ENCODE results near the gene NEURL3. TPM values are rescaled to one million over a fixed set of nuclear protein-coding genes. Genes with fewer than 3 reads are reported as not detected.

NEURL3 gene
- total RNA-seq, 1 donor from 2014 or later, result not detected

DNA sequence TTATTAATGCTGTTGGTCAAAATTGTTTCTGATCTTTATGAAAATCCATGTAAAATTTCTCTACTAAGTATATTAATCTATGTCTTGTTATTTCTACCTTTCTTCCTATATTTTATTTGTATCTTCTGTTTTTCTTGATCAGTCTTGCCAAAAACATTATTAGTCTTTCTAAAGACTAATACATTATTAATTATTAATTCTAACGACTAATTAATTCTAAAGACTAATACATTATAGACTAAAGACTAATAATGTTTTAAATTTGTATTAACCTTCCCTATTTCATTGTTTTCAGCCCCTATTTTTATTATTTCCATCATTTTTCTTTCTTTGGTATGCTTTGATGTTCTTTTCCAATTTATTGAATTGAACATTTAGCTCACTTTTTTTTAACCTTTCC is 27.7 kb downstream of the NEURL3 start:
- DNase-seq, result no peak
- Histone ChIP-seq H3K27me3 (ENCODE audit: low read depth) (no peaks in the 10 kb centered on the region), H3K9me3 (replicated peaks) (no peaks in the 10 kb centered on the region), H3K4me3 (no peak overlapping the region), H3K4me1 (no peaks in the 10 kb centered on the region), H3K36me3 (no peaks in the 10 kb centered on the region), H3K27ac (replicated peaks) (no peak overlapping the region)
- TF ChIP-seq, protein P1, sequence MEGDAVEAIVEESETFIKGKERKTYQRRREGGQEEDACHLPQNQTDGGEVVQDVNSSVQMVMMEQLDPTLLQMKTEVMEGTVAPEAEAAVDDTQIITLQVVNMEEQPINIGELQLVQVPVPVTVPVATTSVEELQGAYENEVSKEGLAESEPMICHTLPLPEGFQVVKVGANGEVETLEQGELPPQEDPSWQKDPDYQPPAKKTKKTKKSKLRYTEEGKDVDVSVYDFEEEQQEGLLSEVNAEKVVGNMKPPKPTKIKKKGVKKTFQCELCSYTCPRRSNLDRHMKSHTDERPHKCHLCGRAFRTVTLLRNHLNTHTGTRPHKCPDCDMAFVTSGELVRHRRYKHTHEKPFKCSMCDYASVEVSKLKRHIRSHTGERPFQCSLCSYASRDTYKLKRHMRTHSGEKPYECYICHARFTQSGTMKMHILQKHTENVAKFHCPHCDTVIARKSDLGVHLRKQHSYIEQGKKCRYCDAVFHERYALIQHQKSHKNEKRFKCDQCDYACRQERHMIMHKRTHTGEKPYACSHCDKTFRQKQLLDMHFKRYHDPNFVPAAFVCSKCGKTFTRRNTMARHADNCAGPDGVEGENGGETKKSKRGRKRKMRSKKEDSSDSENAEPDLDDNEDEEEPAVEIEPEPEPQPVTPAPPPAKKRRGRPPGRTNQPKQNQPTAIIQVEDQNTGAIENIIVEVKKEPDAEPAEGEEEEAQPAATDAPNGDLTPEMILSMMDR (IDR thresholded peaks at IDR 0.05; ENCODE audit: borderline replicate concordance), result no peak
- intact Hi-C loops (cut with micrococcal nuclease), result no loop called here

DNA sequence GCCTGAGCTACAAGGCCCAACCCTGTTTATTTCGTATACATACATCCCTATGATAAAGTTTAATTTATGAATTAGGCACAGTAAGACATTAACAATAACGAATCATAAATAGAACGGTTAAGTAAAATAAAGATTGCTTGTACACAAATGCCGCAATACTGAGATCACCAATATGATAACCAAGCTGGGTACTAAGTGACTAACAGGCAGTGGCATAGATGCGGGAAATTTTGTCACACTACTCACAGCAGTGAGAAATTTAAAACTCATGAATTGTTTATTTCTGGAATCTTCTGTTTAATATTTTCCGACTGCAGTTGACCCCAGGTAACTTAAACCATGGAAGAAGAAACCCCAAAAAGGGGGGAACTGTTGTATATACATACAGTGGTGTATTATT is 33.4 kb downstream of the NEURL3 start:
- intact Hi-C loops (cut with micrococcal nuclease), result no loop called here
- DNase-seq, result no peak

DNA sequence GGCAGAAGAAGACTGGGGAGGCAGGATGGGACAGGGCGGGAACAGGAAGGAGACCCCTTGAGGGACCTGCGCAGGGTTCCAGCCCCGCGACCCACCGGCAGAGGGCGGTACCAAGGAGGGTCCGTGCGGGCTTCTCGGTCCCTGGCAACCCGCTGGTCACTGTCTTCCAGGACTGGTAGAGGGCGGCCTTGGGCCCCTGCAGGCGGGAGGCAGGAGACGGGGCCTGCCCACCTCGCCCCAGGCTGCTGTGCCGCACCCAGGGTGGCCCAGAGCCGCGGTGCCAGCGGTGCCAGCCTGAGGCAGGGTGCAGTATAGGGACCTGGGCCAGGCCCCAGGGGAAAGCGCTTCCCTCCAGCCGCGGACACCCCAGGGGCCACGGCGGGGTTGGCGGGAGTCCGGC is 34.5 kb downstream of the NEURL3 start:
- Histone ChIP-seq H3K4me1 (peaks cover 7% of the 10 kb centered on the region), H3K9me3 (replicated peaks) (no peaks in the 10 kb centered on the region), H3K27ac (replicated peaks) (peak overlapping the region; percentile 9), H3K36me3 (no peaks in the 10 kb centered on the region), H3K27me3 (ENCODE audit: low read depth) (peaks cover 8% of the 10 kb centered on the region), H3K4me3 (peak overlapping the region; percentile 53)
- intact Hi-C loops (cut with micrococcal nuclease), result no loop called here
- TF ChIP-seq, protein P1 (IDR thresholded peaks at IDR 0.05; ENCODE audit: borderline replicate concordance), result peak; percentile 71
- peak; percentile 41 for DNase-seq

More for the DNA sequence above, 33.4 kb downstream of the NEURL3 start:
- Histone ChIP-seq H3K4me1 (peaks cover 7% of the 10 kb centered on the region), H3K27me3 (ENCODE audit: low read depth) (peaks cover 8% of the 10 kb centered on the region), H3K36me3 (no peaks in the 10 kb centered on the region), H3K4me3 (no peak overlapping the region), H3K27ac (replicated peaks) (no peak overlapping the region), H3K9me3 (replicated peaks) (no peaks in the 10 kb centered on the region)
- TF ChIP-seq, protein P1 (IDR thresholded peaks at IDR 0.05; ENCODE audit: borderline replicate concordance), result no peak

DNA sequence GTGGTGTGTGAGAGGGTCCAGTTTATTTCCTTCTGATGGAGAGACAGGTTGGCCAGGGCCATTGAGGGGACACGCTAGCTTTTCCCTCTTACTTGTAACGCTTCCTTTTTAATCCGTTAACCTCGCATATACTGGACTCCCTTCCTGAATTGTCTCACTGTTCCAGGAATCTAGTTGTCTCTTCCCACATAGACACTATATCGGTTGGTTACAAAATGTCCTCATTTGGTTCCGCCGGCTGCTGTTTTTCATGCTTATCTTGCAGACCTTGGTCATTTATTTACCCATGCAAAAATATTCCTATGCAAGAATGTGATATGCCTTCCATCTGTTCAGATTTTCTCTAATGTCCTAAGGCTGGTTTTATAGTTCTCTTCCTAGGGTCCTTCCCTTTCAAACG is 35.0 kb downstream of the NEURL3 start:
- DNase-seq, result no peak
- TF ChIP-seq, protein P1 (IDR thresholded peaks at IDR 0.05; ENCODE audit: borderline replicate concordance), result no peak
- Histone ChIP-seq H3K36me3 (no peaks in the 10 kb centered on the region), H3K27me3 (ENCODE audit: low read depth) (peaks cover 8% of the 10 kb centered on the region), H3K9me3 (replicated peaks) (no peaks in the 10 kb centered on the region), H3K27ac (replicated peaks) (no peak overlapping the region), H3K4me3 (peak overlapping the region; percentile 53), H3K4me1 (peaks cover 7% of the 10 kb centered on the region)
- intact Hi-C loops (cut with micrococcal nuclease), result no loop called here

DNA sequence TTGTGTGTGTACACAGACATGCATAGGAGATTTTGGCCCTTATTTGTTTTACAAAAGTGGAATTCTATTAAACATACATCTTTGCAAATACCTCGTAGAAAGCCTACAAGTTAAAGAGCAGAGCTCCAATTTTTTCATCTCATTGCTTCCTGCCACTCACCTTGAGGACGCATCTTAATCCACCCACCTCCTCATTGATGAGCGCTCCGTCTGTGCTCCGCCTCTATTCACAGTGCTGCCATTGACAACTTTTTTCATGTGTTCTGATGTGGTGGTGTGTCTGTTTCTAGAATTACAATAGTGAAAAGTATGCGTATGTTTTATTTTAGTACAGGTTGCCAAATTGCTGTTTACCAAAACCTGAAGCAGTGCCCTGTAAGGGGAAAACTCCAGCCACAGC is 36.3 kb downstream of the NEURL3 start:
- H3K27me3 ChIP-seq (ENCODE audit: low read depth), result peaks cover 8% of the 10 kb centered on the region
- H3K27ac ChIP-seq (replicated peaks), result no peak overlapping the region
- TF ChIP-seq, protein P1 (IDR thresholded peaks at IDR 0.05; ENCODE audit: borderline replicate concordance), result no peak
- intact Hi-C loops (cut with micrococcal nuclease), result no loop called here
- H3K9me3 ChIP-seq (replicated peaks), result no peaks in the 10 kb centered on the region
- peaks cover 7% of the 10 kb centered on the region for H3K4me1 ChIP-seq
- H3K36me3 ChIP-seq, result no peaks in the 10 kb centered on the region
- DNase-seq, result no peak
- H3K4me3 ChIP-seq, result no peak overlapping the region

DNA sequence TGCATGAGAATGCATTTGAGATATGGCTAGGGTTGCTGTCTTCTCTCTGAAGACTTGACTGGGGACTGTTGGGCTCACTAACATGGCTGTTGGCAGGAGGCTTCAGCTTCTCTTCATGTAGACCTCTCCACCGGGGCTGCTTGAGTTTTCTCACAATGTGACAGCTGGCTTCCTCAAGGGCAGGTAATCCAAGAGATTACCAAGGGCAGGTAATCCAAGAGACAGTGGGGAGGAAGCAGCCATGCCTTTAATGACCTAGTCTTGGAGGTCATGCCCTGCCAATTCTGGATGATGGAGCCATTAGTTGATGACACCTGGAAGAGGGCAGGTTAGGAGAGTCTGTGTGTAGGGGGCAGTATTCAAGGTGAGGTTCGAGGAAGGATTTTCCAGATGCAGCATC is 40.5 kb downstream of the NEURL3 start:
- TF ChIP-seq, protein P1 (IDR thresholded peaks at IDR 0.05; ENCODE audit: borderline replicate concordance), result no peak
- H3K9me3 ChIP-seq (replicated peaks), result peaks cover 9% of the 10 kb centered on the region
- no peak overlapping the region for H3K4me3 ChIP-seq
- DNase-seq, result no peak
- no peaks in the 10 kb centered on the region for H3K27me3 ChIP-seq (ENCODE audit: low read depth)
- intact Hi-C loops (cut with micrococcal nuclease), result no loop called here
- H3K4me1 ChIP-seq, result no peaks in the 10 kb centered on the region
- no peak overlapping the region for H3K27ac ChIP-seq (replicated peaks)
- H3K36me3 ChIP-seq, result no peaks in the 10 kb centered on the region
